Prostate gland (tissue), 2 donors: ENCODE measurements around the gene ATOSB. TPM values are rescaled to one million over a fixed set of nuclear protein-coding genes. Genes with fewer than 3 reads are reported as not detected.

Experiments
- DNase-seq: peaks from one replicate; pipeline ENCODE4 v3.0.0-alpha.2; 2019; ENCODE audit warnings: low spot score
- H3K27ac ChIP-seq, 2 donors: fragments of 200-600 bp; sonication (generic); 2 replicates each; pipeline ENCODE4 v1.5.1; 2017 to 2019
- H3K27me3 ChIP-seq: fragments of 200-600 bp; sonication (generic); replicated peaks from 2 replicates; pipeline ENCODE4 v1.5.1; 2019; ENCODE audit not compliant: insufficient read depth
- H3K36me3 ChIP-seq, 2 donors: fragments of 200-600 bp; sonication (generic); 1 replicate in 1 of 2; 2 replicates in 1 of 2; pipeline versions ENCODE4 v1.5.1 to v1.8.1; 2017 to 2019
- H3K4me1 ChIP-seq: fragments of 200-600 bp; sonication (generic); replicated peaks from 2 replicates; pipeline ENCODE4 v1.5.1; 2019
- H3K4me3 ChIP-seq, 2 donors: fragments of 200-600 bp; sonication (generic); 2 replicates each; pipeline ENCODE4 v1.5.1; 2017 to 2019
- H3K9me3 ChIP-seq: fragments of 200-600 bp; sonication (generic); 2 replicates; pipeline ENCODE4 v1.5.1; 2017
- CTCF ChIP-seq, 4 experiments: fragments of 200-600 bp in 2 of 4; fragments of 450-650 bp in 2 of 4; sonication (generic) in 2 of 4; IDR thresholded peaks; 1 replicate in 3 of 4; 2 replicates in 1 of 4; pipeline ENCODE4 v1.5.1; 2016 to 2019; ENCODE audit warnings: antibody characterized with exemption in 4 of 4, mild to moderate bottlenecking in 2 of 4, moderate library complexity in 2 of 4
- POLR2A ChIP-seq: fragments of 450-650 bp; IDR thresholded peaks from one replicate; pipeline ENCODE4 v1.6.1; 2016; ENCODE audit warnings: antibody characterized with exemption, mild to moderate bottlenecking
- POLR2AphosphoS5 ChIP-seq: sonication (generic); formaldehyde crosslinking; IDR thresholded peaks from one replicate; pipeline ENCODE4 v1.6.1; 2017; ENCODE audit warnings: antibody characterized with exemption
- WGBS: methylation state at CpG from one replicate; pipeline ENCODE4 v1.1.5; 2018; 5-methylcytosine and 5-hydroxymethylcytosine counted together
- intact Hi-C: fragments of 100-400 bp; cut with DNase I; formaldehyde crosslinking; loops from one replicate; pipeline ENCODE4 v1.14.2; 2022
- total RNA-seq, 2 donors: library from RNA; depleted of rRNA; stranded (reverse); fragments of >200 nt; gene quantifications; one replicate each; pipeline ENCODE4 v1.1.0, GENCODE V29; 2016

ATOSB gene
- total RNA-seq, 2 donors from 2014 or later, result 15.9 to 21.3 TPM

DNA sequence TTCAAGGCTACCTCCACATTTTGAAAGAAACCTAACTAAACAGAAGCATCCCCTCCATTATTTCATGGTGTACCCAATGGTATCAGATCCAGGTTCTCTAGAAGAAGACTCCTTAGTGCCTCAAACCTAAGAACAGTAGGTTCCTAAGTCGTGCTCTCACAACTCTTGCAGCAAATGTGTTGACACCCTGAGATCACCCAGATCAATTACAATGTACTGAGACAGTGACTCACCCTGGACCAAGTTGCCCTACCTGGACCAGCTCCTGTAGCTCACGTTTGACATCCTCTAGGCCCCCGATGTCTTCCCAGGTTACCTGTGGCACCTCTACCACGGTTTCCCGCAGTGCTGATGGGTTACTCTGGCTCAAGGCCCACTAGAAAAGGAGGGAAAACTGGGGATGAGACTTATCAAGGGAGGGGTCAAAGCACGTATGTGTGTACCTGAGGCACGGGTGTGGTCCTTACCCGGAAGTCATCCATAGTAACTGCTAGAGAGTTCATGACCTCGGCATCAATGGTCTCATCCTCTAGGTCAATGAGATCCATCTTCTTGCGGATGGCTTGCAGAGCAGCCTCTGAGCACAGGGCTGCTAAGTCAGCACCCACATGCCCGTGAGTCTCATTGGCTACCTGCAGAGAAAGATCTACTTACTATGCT lies 55.0 kb downstream of the ATOSB start:
- Histone ChIP-seq H3K27ac (no peak overlapping the region), H3K9me3 (no peaks in the 10 kb centered on the region), H3K4me3 (no peak overlapping the region), H3K4me1 (no peaks in the 10 kb centered on the region), H3K27me3 (no peaks in the 10 kb centered on the region), H3K36me3 (peaks cover 59 to 93% of the 10 kb centered on the region in 2 donors)
- DNase-seq, result no peak
- 97% methylated on average over 11 of the region's 11 CpGs for whole genome bisulfite sequencing
- intact Hi-C loops, result no loop called here
- no peak for TF ChIP-seq POLR2A
- TF ChIP-seq POLR2AphosphoS5, result no peak
- TF ChIP-seq CTCF (IDR thresholded peaks at IDR 0.05), result no peak

DNA sequence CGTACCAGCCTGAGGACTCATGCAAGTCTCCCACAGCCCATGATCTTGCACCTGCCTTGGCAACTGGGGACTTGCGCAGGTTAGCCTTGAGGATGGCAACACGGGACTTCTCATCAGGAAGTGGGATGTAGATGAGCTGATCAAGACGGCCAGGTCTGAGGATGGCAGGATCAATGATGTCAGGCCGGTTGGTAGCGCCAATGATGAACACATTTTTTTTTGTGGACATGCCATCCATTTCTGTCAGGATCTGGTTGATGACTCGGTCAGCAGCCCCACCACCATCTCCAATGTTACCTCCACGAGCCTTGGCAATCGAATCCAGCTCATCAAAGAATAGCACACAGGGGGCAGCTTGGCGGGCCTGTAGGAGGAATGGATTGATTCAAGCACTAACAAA lies 56.2 kb downstream of the ATOSB start:
- H3K36me3 ChIP-seq, result peaks cover 51 to 81% of the 10 kb centered on the region in 2 donors
- H3K27me3 ChIP-seq, result no peaks in the 10 kb centered on the region
- DNase-seq, result no peak
- intact Hi-C loops, result no loop called here
- H3K27ac ChIP-seq, result no peak overlapping the region
- H3K9me3 ChIP-seq, result no peaks in the 10 kb centered on the region
- 89% methylated on average over 10 of the region's 10 CpGs for WGBS
- no peak for TF ChIP-seq POLR2AphosphoS5
- TF ChIP-seq POLR2A, result no peak
- TF ChIP-seq CTCF (IDR thresholded peaks at IDR 0.05), result no peak
- no peaks in the 10 kb centered on the region for H3K4me1 ChIP-seq
- H3K4me3 ChIP-seq, result no peak overlapping the region

- peaks cover 37 to 60% of the 10 kb centered on the region in 2 donors for H3K36me3 ChIP-seq
- intact Hi-C loops, result no loop called here
- H3K9me3 ChIP-seq, result no peaks in the 10 kb centered on the region
- no peak for TF ChIP-seq POLR2A
- no peak overlapping the region for H3K4me3 ChIP-seq
- no peaks in the 10 kb centered on the region for H3K27me3 ChIP-seq
- DNase-seq, result no peak
- WGBS, result 94% methylated on average over 8 of the region's 8 CpGs
- H3K27ac ChIP-seq, result no peak overlapping the region
- H3K4me1 ChIP-seq, result no peaks in the 10 kb centered on the region
Observed at GRCh38 chr9:35057271-35057620, 58.4 kb downstream of the ATOSB start.

DNA sequence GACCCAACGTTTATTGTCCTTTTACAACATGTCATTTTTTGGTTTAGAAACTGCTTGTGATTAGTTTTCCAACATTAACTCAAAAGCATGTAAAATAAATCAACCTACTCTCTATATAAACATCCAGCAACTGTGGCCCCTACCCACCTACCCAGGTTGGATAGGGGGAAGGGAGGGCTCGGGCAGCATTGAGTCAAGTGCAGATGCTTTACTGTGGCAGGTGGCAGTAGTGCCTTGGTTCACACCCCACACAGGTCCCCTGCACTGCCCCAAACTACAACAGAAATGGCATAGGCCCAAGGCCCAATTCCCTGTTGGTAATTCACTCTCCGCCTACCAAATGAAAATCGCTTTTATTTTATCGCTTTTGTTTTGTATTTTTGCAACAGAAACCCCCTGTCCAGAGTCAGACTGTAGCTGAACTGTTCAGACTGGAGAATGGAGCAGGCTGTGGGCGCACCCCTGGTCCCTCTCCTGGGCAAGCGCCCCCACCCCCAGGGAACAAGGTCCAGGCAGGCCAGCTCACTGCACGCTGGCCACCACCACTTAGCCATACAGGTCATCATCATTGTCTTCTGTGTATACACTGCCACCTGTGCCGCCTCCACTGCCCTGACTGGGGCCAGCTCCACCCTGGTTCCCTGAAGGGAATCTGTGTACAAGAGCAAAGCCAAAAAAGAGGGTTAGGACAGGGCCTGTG lies 58.9 kb downstream of the ATOSB start:
- DNase-seq, result no peak
- WGBS, result 92% methylated on average over 9 of the region's 9 CpGs

More for the DNA sequence above, 58.9 kb downstream of the ATOSB start:
- H3K27ac ChIP-seq, result no peak overlapping the region
- no peaks in the 10 kb centered on the region for H3K4me1 ChIP-seq
- H3K9me3 ChIP-seq, result no peaks in the 10 kb centered on the region
- no peak overlapping the region for H3K4me3 ChIP-seq
- intact Hi-C loops, result no loop called here
- no peaks in the 10 kb centered on the region for H3K27me3 ChIP-seq
- H3K36me3 ChIP-seq, result peaks cover 32 to 55% of the 10 kb centered on the region in 2 donors
- TF ChIP-seq CTCF (IDR thresholded peaks at IDR 0.05) (no peak), POLR2AphosphoS5 (no peak), POLR2A (no peak)
